Keratinocyte (primary cell): ENCODE data around the gene TMEM80.

Source experiments
- CTCF ChIP-seq, 3 experiments: IDR thresholded peaks in 1 of 3; conservative IDR thresholded peaks in 1 of 3; optimal IDR thresholded peaks in 1 of 3; 2 replicates in 2 of 3; 3 replicates in 1 of 3; pipeline versions ENCODE3 to v1.5.1; 2011; ENCODE audit warnings: low read length in 3 of 3, mild to moderate bottlenecking in 3 of 3, moderate library complexity in 2 of 3, control low read depth in 1 of 3, inconsistent platforms in 1 of 3; ENCODE audit not compliant: insufficient read depth in 2 of 3; ENCODE audit errors: extremely low read depth in 1 of 3
- EZH2 ChIP-seq: IDR thresholded peaks from one replicate; pipeline ENCODE4 v1.6.1; 2012; ENCODE audit warnings: inconsistent platforms, mild to moderate bottlenecking, low read length, moderate library complexity

DNA sequence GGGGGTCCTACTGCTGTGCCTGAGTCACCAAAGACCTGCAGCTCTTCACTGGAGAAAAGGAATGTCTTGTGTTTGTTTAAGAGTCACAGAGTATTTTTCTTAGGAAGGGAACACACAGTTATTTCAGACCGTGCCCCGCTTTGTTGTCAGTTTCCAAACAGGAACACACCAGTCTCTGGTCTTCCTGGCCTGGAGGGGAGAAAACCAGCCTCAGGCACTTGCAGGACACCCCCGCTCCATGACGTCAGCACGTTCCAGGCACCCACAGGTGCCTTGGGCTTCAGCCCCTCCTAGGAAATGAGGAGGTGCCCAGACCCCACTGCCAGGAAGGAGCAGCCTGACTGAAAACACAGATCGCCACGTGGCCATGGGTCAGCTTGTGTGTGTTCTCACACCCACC lies 6.0 kb upstream of the TMEM80 start:
- TF ChIP-seq CTCF (optimal IDR thresholded peaks at IDR 0.05 in 1 of 3, IDR thresholded peaks at IDR 0.05 in 1 of 3, conservative IDR thresholded peaks at IDR 0.05 in 1 of 3; ENCODE audit: extremely low read depth in 1 of 3, insufficient read depth in 2 of 3, low read length in 3 of 3) = no peak
- no peak for TF ChIP-seq EZH2
